GM23338 (cell line): ENCODE measurements around the gene RNASET2. TPM values are rescaled to one million over a fixed set of nuclear protein-coding genes. Genes with fewer than 3 reads are reported as not detected.

Source experiments
- ATAC-seq: fragments of 200-7000 bp; cut with Tn5 transposase; 3 replicates; pipeline ENCODE4 v1.9.1; 2020
- DNase-seq: peaks from one replicate; pipeline ENCODE4 v3.0.0-alpha.2; 2015; ENCODE audit warnings: low spot score
- H2AFZ ChIP-seq: fragments of 200-600 bp; sonication (generic); 2 replicates; pipeline ENCODE4 v1.8.0; 2016; ENCODE audit warnings: antibody characterized with exemption, mild to moderate bottlenecking, moderate library complexity
- H3F3A ChIP-seq: fragments of 200-600 bp; sonication (generic); replicated peaks from 2 replicates; pipeline ENCODE4 v1.8.0; 2017; ENCODE audit warnings: antibody characterized with exemption, mixed run types, low read depth
- H3K27ac ChIP-seq: fragments of 200-600 bp; sonication (generic); 2 replicates; pipeline ENCODE4 v1.6.1; 2016; ENCODE audit warnings: low read depth
- H3K27me3 ChIP-seq: fragments of 200-600 bp; sonication (generic); 2 replicates; pipeline ENCODE4 v1.8.0; 2016; ENCODE audit warnings: mild to moderate bottlenecking, mixed run types, moderate library complexity; ENCODE audit not compliant: insufficient read depth
- H3K36me3 ChIP-seq: fragments of 200-600 bp; sonication (generic); 2 replicates; pipeline ENCODE4 v1.8.0; 2016; ENCODE audit warnings: mild to moderate bottlenecking; ENCODE audit not compliant: insufficient read depth
- H3K4me1 ChIP-seq: fragments of 200-600 bp; sonication (generic); 2 replicates; pipeline ENCODE4 v1.8.0; 2016; ENCODE audit warnings: mild to moderate bottlenecking, moderate library complexity; ENCODE audit not compliant: insufficient read depth
- H3K4me2 ChIP-seq: fragments of 200-600 bp; sonication (generic); 2 replicates; pipeline ENCODE4 v1.7.1; 2017; ENCODE audit warnings: mixed run types
- H3K4me3 ChIP-seq: fragments of 200-600 bp; sonication (generic); 2 replicates; pipeline ENCODE4 v1.6.1; 2016; ENCODE audit warnings: mixed run types
- H3K79me2 ChIP-seq: fragments of 200-600 bp; sonication (generic); replicated peaks from 2 replicates; pipeline ENCODE4 v1.8.0; 2017; ENCODE audit warnings: mild to moderate bottlenecking; ENCODE audit not compliant: insufficient read depth
- H3K9me2 ChIP-seq: fragments of 200-600 bp; sonication (generic); 2 replicates; pipeline ENCODE4 v1.8.0; 2017; ENCODE audit not compliant: insufficient read depth
- H4K20me1 ChIP-seq: fragments of 200-600 bp; sonication (generic); replicated peaks from 2 replicates; pipeline ENCODE4 v1.8.0; 2017; ENCODE audit warnings: mild to moderate bottlenecking; ENCODE audit not compliant: insufficient read depth
- H3K27ac Mint-ChIP-seq: 2 replicates; pipeline ENCODE4 v1.8.0; 2020; ENCODE audit warnings: inconsistent platforms, mild to moderate bottlenecking, moderate library complexity, mixed read lengths
- H3K27me3 Mint-ChIP-seq: 3 replicates; pipeline ENCODE4 v1.8.0; 2022; ENCODE audit warnings: low read depth, mild to moderate bottlenecking, moderate library complexity, mixed read lengths, inconsistent platforms; ENCODE audit not compliant: insufficient read depth, poor library complexity
- H3K36me3 Mint-ChIP-seq: 3 replicates; pipeline ENCODE4 v1.8.0; 2021; ENCODE audit warnings: low read depth, mild to moderate bottlenecking, inconsistent platforms, moderate library complexity, mixed read lengths
- H3K4me1 Mint-ChIP-seq: 3 replicates; pipeline ENCODE4 v1.8.0; 2020; ENCODE audit warnings: mild to moderate bottlenecking, inconsistent platforms, mixed read lengths
- H3K4me3 Mint-ChIP-seq: 3 replicates; pipeline ENCODE4 v1.8.0; 2021; ENCODE audit warnings: moderate library complexity, mild to moderate bottlenecking, inconsistent platforms, mixed read lengths
- H3K9me3 Mint-ChIP-seq: 3 replicates; pipeline ENCODE4 v1.8.0; 2020; ENCODE audit warnings: moderate library complexity, mild to moderate bottlenecking, inconsistent platforms, mixed read lengths
- CREB1 ChIP-seq: fragments of 250-450 bp; sonication (Bioruptor Pico); IDR thresholded peaks from 2 replicates; pipeline ENCODE4 v1.5.0; 2020; ENCODE audit warnings: low read depth, mild to moderate bottlenecking, moderate library complexity
- CTCF ChIP-seq, 2 experiments: fragments of 200-600 bp in 1 of 2; sonication (generic) in 1 of 2; conservative IDR thresholded peaks; 2 replicates each; pipeline versions ENCODE4 v1.5.1 to v1.6.1; 2016 to 2017; ENCODE audit warnings: antibody characterized with exemption in 2 of 2, low read depth in 2 of 2, mild to moderate bottlenecking in 2 of 2, moderate library complexity in 1 of 2
- ETS1 ChIP-seq: IDR thresholded peaks from 2 replicates; pipeline ENCODE4 v1.6.1; 2016; ENCODE audit warnings: antibody characterized with exemption
- EZH2 ChIP-seq: fragments of 200-600 bp; sonication (generic); IDR thresholded peaks from one replicate; pipeline ENCODE4 v1.8.0; 2017; ENCODE audit warnings: antibody characterized with exemption, mild to moderate bottlenecking, low read depth; ENCODE audit not compliant: unreplicated experiment
- EZH2phosphoT487 ChIP-seq: fragments of 200-600 bp; sonication (generic); IDR thresholded peaks from one replicate; pipeline ENCODE4 v1.8.1; 2018; ENCODE audit warnings: antibody characterized with exemption; ENCODE audit not compliant: unreplicated experiment
- JUNB ChIP-seq: IDR thresholded peaks from one replicate; pipeline ENCODE4 v1.6.1; 2016; ENCODE audit warnings: antibody characterized with exemption; ENCODE audit not compliant: unreplicated experiment
- NANOG ChIP-seq: IDR thresholded peaks from 2 replicates; pipeline ENCODE4 v1.6.1; 2016; ENCODE audit warnings: antibody characterized with exemption, borderline replicate concordance
- STAT1 ChIP-seq: IDR thresholded peaks from one replicate; pipeline ENCODE4 v1.6.1; 2016; ENCODE audit warnings: antibody characterized with exemption; ENCODE audit not compliant: unreplicated experiment
- ZNF331 ChIP-seq: fragments of 250-450 bp; sonication (Bioruptor Pico); IDR thresholded peaks from 2 replicates; pipeline ENCODE4 v1.5.0; 2020; ENCODE audit warnings: low read depth, mild to moderate bottlenecking, moderate library complexity
- polyA plus RNA-seq: library from polyadenylated mRNA; unstranded; fragments of >200 nt; fragmentation: Nextera tagmentation; extraction: Ambion mirVana; gene quantifications from 2 replicates; pipeline ENCODE4 v1.2.1, GENCODE V29; 2016
- total RNA-seq: library from RNA; depleted of rRNA; stranded (reverse); fragments of >200 nt; shearing (Covaris generic); gene quantifications from 2 replicates; pipeline ENCODE4 v1.2.3, GENCODE V29; 2014
- TF ChIP-seq, protein P1 (sequence below): IDR thresholded peaks from one replicate; pipeline ENCODE4 v1.6.1; 2018; ENCODE audit warnings: antibody characterized with exemption; ENCODE audit not compliant: unreplicated experiment

RNASET2 gene
- total and polyA plus RNA-seq, 2 experiments from 2014 or later, result 40.5 to 62.8 TPM

GRCh38 chr6:166903500-166903899, 52.9 kb downstream of the RNASET2 start (continued):
- TF ChIP-seq, protein P1, sequence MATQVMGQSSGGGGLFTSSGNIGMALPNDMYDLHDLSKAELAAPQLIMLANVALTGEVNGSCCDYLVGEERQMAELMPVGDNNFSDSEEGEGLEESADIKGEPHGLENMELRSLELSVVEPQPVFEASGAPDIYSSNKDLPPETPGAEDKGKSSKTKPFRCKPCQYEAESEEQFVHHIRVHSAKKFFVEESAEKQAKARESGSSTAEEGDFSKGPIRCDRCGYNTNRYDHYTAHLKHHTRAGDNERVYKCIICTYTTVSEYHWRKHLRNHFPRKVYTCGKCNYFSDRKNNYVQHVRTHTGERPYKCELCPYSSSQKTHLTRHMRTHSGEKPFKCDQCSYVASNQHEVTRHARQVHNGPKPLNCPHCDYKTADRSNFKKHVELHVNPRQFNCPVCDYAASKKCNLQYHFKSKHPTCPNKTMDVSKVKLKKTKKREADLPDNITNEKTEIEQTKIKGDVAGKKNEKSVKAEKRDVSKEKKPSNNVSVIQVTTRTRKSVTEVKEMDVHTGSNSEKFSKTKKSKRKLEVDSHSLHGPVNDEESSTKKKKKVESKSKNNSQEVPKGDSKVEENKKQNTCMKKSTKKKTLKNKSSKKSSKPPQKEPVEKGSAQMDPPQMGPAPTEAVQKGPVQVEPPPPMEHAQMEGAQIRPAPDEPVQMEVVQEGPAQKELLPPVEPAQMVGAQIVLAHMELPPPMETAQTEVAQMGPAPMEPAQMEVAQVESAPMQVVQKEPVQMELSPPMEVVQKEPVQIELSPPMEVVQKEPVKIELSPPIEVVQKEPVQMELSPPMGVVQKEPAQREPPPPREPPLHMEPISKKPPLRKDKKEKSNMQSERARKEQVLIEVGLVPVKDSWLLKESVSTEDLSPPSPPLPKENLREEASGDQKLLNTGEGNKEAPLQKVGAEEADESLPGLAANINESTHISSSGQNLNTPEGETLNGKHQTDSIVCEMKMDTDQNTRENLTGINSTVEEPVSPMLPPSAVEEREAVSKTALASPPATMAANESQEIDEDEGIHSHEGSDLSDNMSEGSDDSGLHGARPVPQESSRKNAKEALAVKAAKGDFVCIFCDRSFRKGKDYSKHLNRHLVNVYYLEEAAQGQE, result no peak
- TF ChIP-seq CREB1 (CRISPR knock-in tag) (no peak), STAT1 (no peak)

- no peaks in the 10 kb centered on the region for H3K27me3 ChIP-seq
- DNase-seq, result no peak
- ATAC-seq, result no peak
- H3K4me2 ChIP-seq, result no peak overlapping the region
- 0 out of 2 replicates have a peak, but pooled peaks cover 2% of the 10 kb centered on the region for H3K4me1 ChIP-seq
- no peaks in the 10 kb centered on the region for H3F3A ChIP-seq
- no peak overlapping the region for H3K4me3 ChIP-seq
- H3K36me3 Mint-ChIP-seq, result peaks cover 9% of the 10 kb centered on the region; the same call in 1 of the 3 replicates
- no peaks in the 10 kb centered on the region for H4K20me1 ChIP-seq
- H2AFZ ChIP-seq, result no peak overlapping the region
- H3K9me2 ChIP-seq, result no peaks in the 10 kb centered on the region
- H3K4me1 Mint-ChIP-seq, result peaks cover 16% of the 10 kb centered on the region
- H3K36me3 ChIP-seq, result no peaks in the 10 kb centered on the region
- no peak overlapping the region for H3K27ac Mint-ChIP-seq
- no peak overlapping the region; the same call in 1 of the 2 replicates for H3K27ac ChIP-seq
- no peak overlapping the region for H3K4me3 Mint-ChIP-seq
- peaks cover 7% of the 10 kb centered on the region for H3K9me3 Mint-ChIP-seq
- peaks cover 31% of the 10 kb centered on the region for H3K27me3 Mint-ChIP-seq
- no peaks in the 10 kb centered on the region for H3K79me2 ChIP-seq
- TF ChIP-seq STAT1 (no peak), ETS1 (no peak), ZNF331 (CRISPR knock-in tag) (no peak), EZH2 (no peak), EZH2phosphoT487 (no peak), CTCF (conservative IDR thresholded peaks at IDR 0.05; ENCODE audit: low read depth in 2 of 2) (no peak), NANOG (no peak), JUNB (no peak), CREB1 (CRISPR knock-in tag) (no peak)
- TF ChIP-seq, protein P1, result no peak
These were observed 53.3 kb downstream of the RNASET2 start for GRCh38 chr6:166903027-166903426.
